BE2C (cell line): Measurements from ENCODE around the gene CMIP.
"Not testable (repeated sequence)": the region's sequence is repeated elsewhere in the genome, so short reads cannot be mapped to it uniquely, and the experiment has no call there.

Experiments used
- DNase-seq: peaks from one replicate; pipeline ENCODE4 v3.0.0-alpha.2; 2020
- H3K27me3 ChIP-seq: fragments of 250-450 bp; sonication (Bioruptor Pico); 2 replicates; pipeline ENCODE4 v1.5.1; 2020; ENCODE audit warnings: mild to moderate bottlenecking
- H3K36me3 ChIP-seq: fragments of 250-450 bp; sonication (Bioruptor Pico); 2 replicates; pipeline ENCODE4 v1.5.1; 2020; ENCODE audit warnings: mild to moderate bottlenecking
- H3K4me1 ChIP-seq: fragments of 250-450 bp; sonication (Bioruptor Pico); 2 replicates; pipeline ENCODE4 v1.5.1; 2020
- H3K4me3 ChIP-seq: 2 replicates; pipeline ENCODE4 v1.5.1; 2011; ENCODE audit warnings: low read depth, low read length
- H3K9me3 ChIP-seq: fragments of 250-450 bp; sonication (Bioruptor Pico); 2 replicates; pipeline ENCODE4 v1.5.1; 2020
- CTCF ChIP-seq: IDR thresholded peaks from 2 replicates; pipeline ENCODE4 v1.5.1; 2012; ENCODE audit warnings: mild to moderate bottlenecking, low read depth, low read length

The CMIP gene

GRCh38 chr16:81419806-81420205, 24.8 kb upstream of the CMIP start:
- no peaks in the 10 kb centered on the region for H3K9me3 ChIP-seq
- no peak overlapping the region for H3K4me3 ChIP-seq
- H3K27me3 ChIP-seq = no peaks in the 10 kb centered on the region
- DNase-seq = no peak
- no peaks in the 10 kb centered on the region for H3K4me1 ChIP-seq
- H3K36me3 ChIP-seq = no peaks in the 10 kb centered on the region
- no peak for TF ChIP-seq CTCF

- H3K9me3 ChIP-seq = no peaks in the 10 kb centered on the region
- no peak overlapping the region for H3K4me3 ChIP-seq
- no peaks in the 10 kb centered on the region for H3K27me3 ChIP-seq
- no peak for TF ChIP-seq CTCF
- H3K4me1 ChIP-seq = no peaks in the 10 kb centered on the region
- H3K36me3 ChIP-seq = no peaks in the 10 kb centered on the region
- DNase-seq = no peak
Measured at GRCh38 chr16:81421126-81421525, 23.5 kb upstream of the CMIP start.

- no peak for DNase-seq
- H3K9me3 ChIP-seq = no peaks in the 10 kb centered on the region
- H3K36me3 ChIP-seq = no peaks in the 10 kb centered on the region
- H3K27me3 ChIP-seq = no peaks in the 10 kb centered on the region
- H3K4me3 ChIP-seq = no peak overlapping the region
- no peak for TF ChIP-seq CTCF
- no peaks in the 10 kb centered on the region for H3K4me1 ChIP-seq
Measured at GRCh38 chr16:81421536-81421935, 23.1 kb upstream of the CMIP start.

- not testable (repeated sequence) for H3K4me1 ChIP-seq, H3K27me3 ChIP-seq, H3K36me3 ChIP-seq, H3K9me3 ChIP-seq, H3K4me3 ChIP-seq, DNase-seq
Measured at GRCh38 chr16:81422153-81422552, 22.5 kb upstream of the CMIP start.

- Histone ChIP-seq H3K36me3 (no peaks in the 10 kb centered on the region), H3K27me3 (no peaks in the 10 kb centered on the region), H3K4me3 (no peak overlapping the region), H3K4me1 (no peaks in the 10 kb centered on the region), H3K9me3 (no peaks in the 10 kb centered on the region)
- no peak for DNase-seq
- TF ChIP-seq CTCF = no peak
Measured at GRCh38 chr16:81424771-81425170, 19.8 kb upstream of the CMIP start.

GRCh38 chr16:81427219-81427618, 17.4 kb upstream of the CMIP start:
- TF ChIP-seq CTCF = no peak
- no peaks in the 10 kb centered on the region for H3K4me1 ChIP-seq
- no peaks in the 10 kb centered on the region for H3K27me3 ChIP-seq
- H3K36me3 ChIP-seq = no peaks in the 10 kb centered on the region
- no peak overlapping the region for H3K4me3 ChIP-seq
- no peaks in the 10 kb centered on the region for H3K9me3 ChIP-seq
- DNase-seq = no peak

- no peak overlapping the region for H3K4me3 ChIP-seq
- no peaks in the 10 kb centered on the region for H3K9me3 ChIP-seq
- H3K36me3 ChIP-seq = no peaks in the 10 kb centered on the region
- DNase-seq = peak; percentile 56
- TF ChIP-seq CTCF = peak; percentile 50
- H3K4me1 ChIP-seq = no peaks in the 10 kb centered on the region
- H3K27me3 ChIP-seq = no peaks in the 10 kb centered on the region
Measured at GRCh38 chr16:81429045-81429521, 15.5 kb upstream of the CMIP start.
